HepG2 (cell line): Measurements from ENCODE around the gene SLC12A5. TPM values are rescaled to one million over a fixed set of nuclear protein-coding genes. Genes with fewer than 3 reads are reported as not detected.

Experiments
- FIP1L1 ChIP-seq: fragments of 200-400 bp; formaldehyde crosslinking; IDR thresholded peaks from 2 replicates; pipeline ENCODE4 v1.6.1; 2018; ENCODE audit warnings: low read depth, mild to moderate bottlenecking, low read length, moderate library complexity, borderline replicate concordance; ENCODE audit not compliant: insufficient read depth
- FOXP1 ChIP-seq, 2 experiments: fragments of 450-650 bp in 1 of 2; IDR thresholded peaks; 2 replicates each; pipeline ENCODE4 v1.6.1; 2017 to 2018; ENCODE audit warnings: antibody characterized with exemption in 1 of 2
- GATAD2A ChIP-seq: IDR thresholded peaks from 2 replicates; pipeline ENCODE4 v1.6.1; 2016
- GPBP1L1 ChIP-seq: sonication (generic); formaldehyde crosslinking; IDR thresholded peaks from 2 replicates; pipeline ENCODE4 v1.5.0; 2020; ENCODE audit warnings: mild to moderate bottlenecking, missing genetic modification reagents
- HMGXB3 ChIP-seq: sonication (generic); formaldehyde crosslinking; IDR thresholded peaks from 2 replicates; pipeline ENCODE4 v1.4.0; 2020; ENCODE audit warnings: missing genetic modification reagents, borderline replicate concordance
- ISX ChIP-seq: sonication (generic); formaldehyde crosslinking; conservative IDR thresholded peaks from 2 replicates; pipeline ENCODE4 v1.5.0; 2020; ENCODE audit warnings: missing genetic modification reagents
- KLF6 ChIP-seq: IDR thresholded peaks from 2 replicates; pipeline ENCODE4 v1.8.0; 2016; ENCODE audit warnings: missing biosample characterization, missing genetic modification reagents
- KMT2B ChIP-seq: IDR thresholded peaks from 2 replicates; pipeline ENCODE4 v1.6.1; 2016; ENCODE audit warnings: missing genetic modification reagents, missing compliant biosample characterization
- MIER3 ChIP-seq: IDR thresholded peaks from 2 replicates; pipeline ENCODE4 v1.6.1; 2016; ENCODE audit warnings: missing compliant biosample characterization, borderline replicate concordance
- NCOR1 ChIP-seq: fragments of 200-600 bp; sonication (generic); IDR thresholded peaks from 2 replicates; pipeline ENCODE4 v1.7.0; 2017; ENCODE audit warnings: antibody characterized with exemption, low read length, borderline replicate concordance
- NFE2L1 ChIP-seq: sonication (generic); formaldehyde crosslinking; IDR thresholded peaks from 2 replicates; pipeline ENCODE4 v1.4.0; 2020; ENCODE audit warnings: missing genetic modification reagents, mild to moderate bottlenecking, borderline replicate concordance
- REXO4 ChIP-seq: sonication (generic); formaldehyde crosslinking; IDR thresholded peaks from 2 replicates; pipeline ENCODE4 v1.8.0; 2022; ENCODE audit warnings: missing genetic modification reagents, mild to moderate bottlenecking, borderline replicate concordance
- RXRB ChIP-seq: IDR thresholded peaks from 2 replicates; pipeline ENCODE4 v1.6.1; 2016; ENCODE audit warnings: borderline replicate concordance, missing genetic modification reagents, missing compliant biosample characterization
- SOX13 ChIP-seq, 3 experiments: fragments of 450-650 bp in 1 of 3; sonication (generic) in 1 of 3; formaldehyde crosslinking in 1 of 3; IDR thresholded peaks in 2 of 3; conservative IDR thresholded peaks in 1 of 3; 2 replicates each; pipeline versions ENCODE4 v1.5.0 to v1.6.1; 2016 to 2020; ENCODE audit warnings: antibody characterized with exemption in 1 of 3, mild to moderate bottlenecking in 1 of 3, missing compliant biosample characterization in 1 of 3, missing genetic modification reagents in 1 of 3, moderate library complexity in 1 of 3
- TEAD3 ChIP-seq: optimal IDR thresholded peaks from 2 replicates; pipeline ENCODE3; 2016; ENCODE audit warnings: borderline replicate concordance
- TOPORS ChIP-seq: sonication (generic); formaldehyde crosslinking; IDR thresholded peaks from 2 replicates; pipeline ENCODE4 v1.8.0; 2023; ENCODE audit warnings: mild to moderate bottlenecking, missing genetic modification reagents
- ZKSCAN1 ChIP-seq: fragments of 150-350 bp; IDR thresholded peaks from 2 replicates; pipeline ENCODE4 v1.6.1; 2014; ENCODE audit warnings: low read length
- ZNF20 ChIP-seq: sonication (generic); formaldehyde crosslinking; IDR thresholded peaks from 2 replicates; pipeline ENCODE4 v1.4.0; 2020; ENCODE audit warnings: mild to moderate bottlenecking, moderate library complexity, missing genetic modification reagents
- ZNF333 ChIP-seq: sonication (generic); formaldehyde crosslinking; IDR thresholded peaks from 2 replicates; pipeline ENCODE4 v1.4.0; 2020; ENCODE audit warnings: mild to moderate bottlenecking, missing genetic modification reagents, borderline replicate concordance
- ZNF382 ChIP-seq: sonication (generic); formaldehyde crosslinking; IDR thresholded peaks from 2 replicates; pipeline ENCODE4 v1.5.0; 2020; ENCODE audit warnings: missing genetic modification reagents, mild to moderate bottlenecking, borderline replicate concordance
- ZNF431 ChIP-seq: sonication (generic); formaldehyde crosslinking; IDR thresholded peaks from 2 replicates; pipeline ENCODE4 v1.9.0; 2022; ENCODE audit warnings: missing genetic modification reagents, low read depth, mild to moderate bottlenecking, borderline replicate concordance
- ZNF749 ChIP-seq: sonication (generic); formaldehyde crosslinking; IDR thresholded peaks from 2 replicates; pipeline ENCODE4 v1.8.0; 2022; ENCODE audit warnings: mild to moderate bottlenecking, missing genetic modification reagents, moderate library complexity, borderline replicate concordance
- ZNF766 ChIP-seq: sonication (generic); formaldehyde crosslinking; IDR thresholded peaks from 2 replicates; pipeline ENCODE4 v1.5.0; 2020; ENCODE audit warnings: missing genetic modification reagents, borderline replicate concordance
- ZNF800 ChIP-seq: sonication (generic); formaldehyde crosslinking; IDR thresholded peaks from 2 replicates; pipeline ENCODE4 v1.4.0; 2020; ENCODE audit warnings: missing genetic modification reagents
- ZSCAN21 ChIP-seq: sonication (generic); formaldehyde crosslinking; IDR thresholded peaks from 2 replicates; pipeline ENCODE4 v1.8.0; 2022; ENCODE audit warnings: mild to moderate bottlenecking, missing genetic modification reagents, moderate library complexity, borderline replicate concordance
- polyA plus RNA-seq, 8 experiments: library from polyadenylated mRNA; depleted of rRNA in 3 of 8; stranded (reverse) in 7 of 8; unstranded in 1 of 8; fragments of >200 nt; fragmentation: Illumina TruSeq in 4 of 8; extraction: Trizol in 4 of 8; gene quantifications; 2 replicates each; pipeline versions ENCODE4 v1.2.1 to v1.2.3, GENCODE V29; 2011 to 2016; ENCODE audit warnings: low read depth in 4 of 8, missing spikeins in 1 of 8, mixed read lengths in 1 of 8; ENCODE audit not compliant: insufficient read depth in 1 of 8
- total RNA-seq, 5 experiments: library from RNA; depleted of rRNA; stranded (reverse); fragments of >200 nt; fragmentation: Illumina TruSeq; extraction: Trizol; gene quantifications; 2 replicates each; pipeline ENCODE4 v1.2.3, GENCODE V29; 2016; ENCODE audit warnings: low read depth in 1 of 5

Gene SLC12A5
- total and polyA plus RNA-seq, 2 of the 13 experiments (the other 11 are each of a cell fraction or from before 2014, with no cell fraction given) = 4.3 to 5.4 TPM

- TF ChIP-seq KMT2B (peak; percentile 7; the same call in 1 of the 2 replicates), REXO4 (CRISPR knock-in tag) (no peak), ISX (CRISPR knock-in tag) (no peak), KLF6 (CRISPR knock-in tag) (no peak), GATAD2A (CRISPR knock-in tag) (no peak), ZNF766 (no peak), GPBP1L1 (CRISPR knock-in tag) (no peak), SOX13 (IDR thresholded peaks at IDR 0.05) (no peak), SOX13 (CRISPR knock-in tag; conservative IDR thresholded peaks at IDR 0.05 in 1 of 2, IDR thresholded peaks at IDR 0.05 in 1 of 2) (no peak), RXRB (no peak), ZSCAN21 (no peak), NFE2L1 (0 out of 2 replicates have a peak, but pooled peaks have one; percentile 83), FOXP1 (IDR thresholded peaks at IDR 0.05) (no peak), FOXP1 (CRISPR knock-in tag; IDR thresholded peaks at IDR 0.05) (no peak), MIER3 (CRISPR knock-in tag) (no peak), ZNF333 (CRISPR knock-in tag) (no peak; the same call in 1 of the 2 replicates), FIP1L1 (no peak), TEAD3 (CRISPR knock-in tag) (peak; percentile 41), ZKSCAN1 (no peak), TOPORS (CRISPR knock-in tag) (no peak), HMGXB3 (CRISPR knock-in tag) (no peak), NCOR1 (no peak), ZNF800 (CRISPR knock-in tag) (no peak), ZNF382 (CRISPR knock-in tag) (no peak), ZNF749 (CRISPR knock-in tag) (no peak), ZNF431 (0 out of 2 replicates have a peak, but pooled peaks have one; percentile 9), ZNF20 (CRISPR knock-in tag) (no peak)
These were observed 60.1 kb downstream of the SLC12A5 start (continued) for GRCh38 chr20:46089167-46089416.
